HFF-Myc (cell line): ENCODE data around the gene RDH14.

Source experiments
- DNase-seq: peaks from one replicate; pipeline ENCODE4 v3.0.0-alpha.2; 2011; ENCODE audit warnings: low read depth; ENCODE audit errors: extremely low read depth
- H3K4me3 ChIP-seq: replicated peaks from 2 replicates; pipeline ENCODE4 v1.5.1; 2011; ENCODE audit warnings: low read depth, mild to moderate bottlenecking, control low read depth, low read length
- TF ChIP-seq, protein P1 (sequence below): IDR thresholded peaks from 2 replicates; pipeline ENCODE4 v1.5.1; 2012; ENCODE audit warnings: mild to moderate bottlenecking, low read depth, low read length, control low read depth; ENCODE audit errors: missing control alignments

RDH14 gene

DNA sequence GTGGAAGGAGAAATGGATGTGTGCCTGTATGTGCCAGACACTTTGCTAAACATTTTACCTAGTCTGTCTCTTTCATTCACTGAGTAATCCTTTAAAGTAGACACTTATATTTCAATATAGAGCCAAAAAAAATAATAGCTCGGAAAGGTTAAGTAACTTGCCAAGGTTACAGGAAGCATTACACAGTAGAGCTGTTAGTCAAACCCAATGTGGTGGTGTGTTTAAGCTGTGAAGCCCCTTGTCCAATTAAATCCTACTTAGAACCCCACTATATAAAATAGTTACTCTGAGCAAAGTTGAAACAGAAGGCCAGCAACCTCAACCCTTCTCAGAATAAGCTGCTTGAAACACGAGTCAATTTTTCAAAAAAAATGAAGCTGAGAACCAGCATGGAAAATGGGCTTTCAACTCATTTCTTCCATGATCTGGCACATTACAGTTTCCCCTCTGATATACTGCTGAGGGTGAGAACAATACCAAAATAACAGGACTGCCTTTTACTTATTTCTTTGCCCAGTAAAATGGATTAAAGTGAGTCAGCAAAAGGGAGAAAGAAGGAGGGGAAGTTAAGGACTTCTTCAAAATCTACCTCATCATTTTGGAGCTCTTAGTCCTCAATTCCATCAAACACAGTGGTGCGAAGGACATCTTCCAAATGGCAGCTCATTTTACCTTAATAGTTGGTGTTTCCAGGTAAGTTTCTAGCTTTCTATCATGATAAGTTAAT, 7.9 kb downstream of the RDH14 start:
- DNase-seq = no peak

DNA sequence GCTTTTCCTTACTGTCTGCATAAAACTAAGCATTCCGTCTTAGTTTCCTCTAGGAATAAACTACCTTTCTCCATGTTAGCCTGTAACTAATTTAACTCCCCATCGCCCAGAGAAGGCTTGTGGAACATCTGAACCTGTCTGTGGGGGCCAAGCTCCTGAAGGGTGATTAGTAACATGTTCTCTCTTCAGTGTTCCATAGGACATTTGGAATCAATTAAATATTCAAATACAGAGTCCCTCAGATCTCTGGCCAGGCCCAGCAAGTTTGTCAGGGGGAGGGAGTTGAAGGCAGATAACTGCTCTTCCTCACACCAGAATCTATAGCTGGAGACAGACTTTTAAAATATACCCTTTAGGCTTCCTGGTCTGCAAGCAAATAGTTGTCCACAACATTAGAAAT, 8.8 kb downstream of the RDH14 start:
- DNase-seq = no peak
- H3K4me3 ChIP-seq = no peak overlapping the region
- TF ChIP-seq, protein P1, sequence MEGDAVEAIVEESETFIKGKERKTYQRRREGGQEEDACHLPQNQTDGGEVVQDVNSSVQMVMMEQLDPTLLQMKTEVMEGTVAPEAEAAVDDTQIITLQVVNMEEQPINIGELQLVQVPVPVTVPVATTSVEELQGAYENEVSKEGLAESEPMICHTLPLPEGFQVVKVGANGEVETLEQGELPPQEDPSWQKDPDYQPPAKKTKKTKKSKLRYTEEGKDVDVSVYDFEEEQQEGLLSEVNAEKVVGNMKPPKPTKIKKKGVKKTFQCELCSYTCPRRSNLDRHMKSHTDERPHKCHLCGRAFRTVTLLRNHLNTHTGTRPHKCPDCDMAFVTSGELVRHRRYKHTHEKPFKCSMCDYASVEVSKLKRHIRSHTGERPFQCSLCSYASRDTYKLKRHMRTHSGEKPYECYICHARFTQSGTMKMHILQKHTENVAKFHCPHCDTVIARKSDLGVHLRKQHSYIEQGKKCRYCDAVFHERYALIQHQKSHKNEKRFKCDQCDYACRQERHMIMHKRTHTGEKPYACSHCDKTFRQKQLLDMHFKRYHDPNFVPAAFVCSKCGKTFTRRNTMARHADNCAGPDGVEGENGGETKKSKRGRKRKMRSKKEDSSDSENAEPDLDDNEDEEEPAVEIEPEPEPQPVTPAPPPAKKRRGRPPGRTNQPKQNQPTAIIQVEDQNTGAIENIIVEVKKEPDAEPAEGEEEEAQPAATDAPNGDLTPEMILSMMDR = no peak

More for the DNA sequence above, 7.9 kb downstream of the RDH14 start:
- TF ChIP-seq, protein P1 = no peak
- H3K4me3 ChIP-seq = no peak overlapping the region

DNA sequence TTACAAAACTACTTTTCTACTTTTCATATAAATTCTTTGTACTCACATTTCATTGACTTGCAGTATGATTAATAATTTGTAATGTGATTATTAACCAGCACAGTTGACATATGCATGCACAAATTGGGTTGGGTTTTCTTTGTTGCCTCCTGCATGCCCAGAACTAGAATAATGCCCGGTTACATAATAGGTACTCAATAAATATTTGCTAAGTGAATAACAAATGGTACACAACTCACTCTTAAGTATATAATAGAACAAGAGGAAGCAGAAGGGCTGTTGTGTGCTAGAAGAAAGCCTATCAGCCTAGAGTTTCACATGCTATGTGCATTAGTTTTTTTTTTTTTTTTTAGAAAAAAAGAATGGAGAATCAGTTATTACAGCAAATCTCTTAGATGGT, 9.3 kb downstream of the RDH14 start:
- no peak for DNase-seq
- no peak overlapping the region for H3K4me3 ChIP-seq
- TF ChIP-seq, protein P1 = no peak

DNA sequence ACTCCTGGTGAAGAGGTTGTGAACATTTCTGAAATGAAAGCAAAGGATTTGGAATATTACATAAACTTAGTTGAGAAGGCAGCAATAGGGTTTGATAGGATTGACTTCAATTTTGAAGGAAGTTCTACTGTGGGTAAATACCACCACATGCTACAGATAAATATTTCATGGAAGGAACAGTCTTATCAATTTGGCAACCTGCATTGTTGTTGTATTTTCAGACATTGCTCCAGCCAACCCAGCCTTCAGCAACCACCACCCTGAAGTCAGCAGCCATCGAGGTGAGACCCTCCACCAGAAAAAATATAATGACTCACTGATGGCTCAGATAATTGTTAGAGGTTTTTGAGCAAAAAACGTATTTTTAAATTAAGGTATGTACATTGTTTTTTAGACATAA, 10.0 kb downstream of the RDH14 start:
- TF ChIP-seq, protein P1 = no peak
- no peak for DNase-seq
- no peak overlapping the region for H3K4me3 ChIP-seq

DNA sequence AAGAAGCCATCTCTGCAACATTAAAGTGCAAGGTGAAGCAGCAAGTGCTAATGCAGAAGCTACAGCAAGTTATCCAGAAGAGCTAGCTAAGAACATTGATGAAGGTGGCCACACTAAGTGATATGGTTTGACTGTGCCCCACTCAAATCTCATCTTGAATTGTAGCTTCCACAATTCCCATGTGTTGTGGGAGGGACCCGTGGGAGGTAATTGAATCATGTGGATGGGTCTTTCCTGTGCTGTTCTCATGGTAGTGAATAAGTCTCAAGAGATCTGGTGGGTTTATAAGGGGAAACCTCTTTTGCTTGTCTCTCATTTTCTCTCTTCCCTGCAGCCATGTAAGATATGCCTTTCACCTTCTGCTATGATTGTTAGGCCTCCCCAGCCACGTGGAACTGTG, 11.4 kb downstream of the RDH14 start:
- no peak overlapping the region for H3K4me3 ChIP-seq
- TF ChIP-seq, protein P1 = no peak
- no peak for DNase-seq

DNA sequence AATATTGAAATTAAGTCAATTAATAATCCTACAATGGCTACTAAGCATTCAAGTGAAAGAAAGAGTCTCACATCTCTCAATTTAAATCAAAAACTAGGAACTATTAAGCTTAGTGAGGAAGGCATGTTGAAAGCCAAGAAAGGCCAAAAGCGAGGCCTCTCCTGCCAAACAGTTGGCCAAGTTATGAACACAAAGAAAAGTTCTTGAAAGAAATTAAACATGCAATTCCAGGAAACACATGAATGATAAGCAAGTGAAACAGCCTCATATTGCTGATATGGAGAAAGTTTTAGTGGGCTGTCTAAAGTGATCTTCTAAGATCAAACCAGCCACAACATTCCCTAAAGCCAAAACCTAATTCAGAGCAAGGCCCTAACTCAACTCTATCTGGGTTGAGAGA, 11.8 kb downstream of the RDH14 start:
- TF ChIP-seq, protein P1 = no peak
- no peak for DNase-seq
- H3K4me3 ChIP-seq = no peak overlapping the region

DNA sequence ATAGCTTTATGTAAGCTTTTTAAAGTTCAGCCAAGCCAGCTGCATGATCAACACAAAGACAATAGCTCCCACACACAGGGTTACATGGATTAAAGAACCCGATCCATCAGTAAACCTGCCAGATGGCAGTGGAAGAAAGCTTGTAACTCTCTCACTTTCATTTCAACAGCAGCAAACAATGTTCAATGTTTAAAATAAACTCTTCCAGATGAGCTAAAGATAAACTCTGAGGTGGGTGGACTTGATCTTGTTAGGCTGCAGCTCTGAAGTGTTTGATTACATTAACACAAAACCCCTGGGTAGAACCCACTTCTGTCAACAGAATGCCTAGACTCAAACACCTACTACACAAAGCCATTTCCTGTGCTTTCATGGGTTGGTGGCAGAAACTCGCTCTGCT, 13.9 kb downstream of the RDH14 start:
- no peak for DNase-seq
- TF ChIP-seq, protein P1 = no peak

More for the DNA sequence above, 13.9 kb downstream of the RDH14 start:
- no peak overlapping the region for H3K4me3 ChIP-seq
